ENCODE measurements around the gene RAI2. TPM values are rescaled to one million over a fixed set of nuclear protein-coding genes. Genes with fewer than 3 reads are reported as not detected.

The RAI2 gene
- 2.8 TPM for total RNA-seq

DNA sequence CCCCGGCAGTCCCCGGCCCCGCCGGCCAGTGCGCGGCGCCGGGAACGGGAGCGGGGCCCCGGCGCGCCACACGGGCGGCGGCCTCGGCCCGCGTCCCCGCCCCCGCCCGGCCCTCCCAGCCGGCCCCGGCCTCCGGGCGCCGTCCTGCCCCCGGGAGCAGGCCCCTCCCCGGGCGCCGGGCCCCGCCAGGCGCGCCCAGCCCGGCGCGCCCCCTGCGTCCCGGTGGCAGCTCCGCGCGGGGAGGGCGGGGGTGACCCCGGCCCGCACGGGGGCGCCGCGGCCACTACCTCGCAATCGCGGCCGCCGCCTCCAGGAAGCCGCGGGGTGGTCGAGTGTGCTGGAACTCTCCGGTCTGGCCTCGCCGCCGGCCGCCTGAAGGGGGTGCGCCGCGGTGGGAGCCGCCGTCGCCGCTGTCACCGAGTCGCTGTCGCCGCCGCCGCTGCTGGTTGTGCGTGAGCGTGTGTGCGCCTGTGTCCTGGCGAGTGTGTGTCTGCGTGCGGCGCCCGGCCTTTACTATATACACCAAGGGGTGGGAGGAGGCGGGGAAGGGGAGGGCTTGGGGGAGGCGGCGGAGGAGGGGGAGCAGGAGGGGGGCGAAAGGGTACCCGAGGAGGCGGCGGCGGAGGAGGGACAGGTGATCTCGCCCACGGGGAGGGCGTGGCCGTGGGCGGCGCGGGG is at the start of gene RAI2:
RAI2 (minus strand) TSS at position 488 of the 678 bp plus-strand sequence. CDS start 59,288 bp downstream, outside the sequence.

Other genes starting within 250 kb of the RAI2 start
- 6.0 TPM for gene SCML1, start 123.8 kb downstream of the RAI2 start, total RNA-seq

Data from diencephalon (tissue), 1 donor.